Measurements from ENCODE around the gene ARHGAP22.

Gene ARHGAP22

DNA sequence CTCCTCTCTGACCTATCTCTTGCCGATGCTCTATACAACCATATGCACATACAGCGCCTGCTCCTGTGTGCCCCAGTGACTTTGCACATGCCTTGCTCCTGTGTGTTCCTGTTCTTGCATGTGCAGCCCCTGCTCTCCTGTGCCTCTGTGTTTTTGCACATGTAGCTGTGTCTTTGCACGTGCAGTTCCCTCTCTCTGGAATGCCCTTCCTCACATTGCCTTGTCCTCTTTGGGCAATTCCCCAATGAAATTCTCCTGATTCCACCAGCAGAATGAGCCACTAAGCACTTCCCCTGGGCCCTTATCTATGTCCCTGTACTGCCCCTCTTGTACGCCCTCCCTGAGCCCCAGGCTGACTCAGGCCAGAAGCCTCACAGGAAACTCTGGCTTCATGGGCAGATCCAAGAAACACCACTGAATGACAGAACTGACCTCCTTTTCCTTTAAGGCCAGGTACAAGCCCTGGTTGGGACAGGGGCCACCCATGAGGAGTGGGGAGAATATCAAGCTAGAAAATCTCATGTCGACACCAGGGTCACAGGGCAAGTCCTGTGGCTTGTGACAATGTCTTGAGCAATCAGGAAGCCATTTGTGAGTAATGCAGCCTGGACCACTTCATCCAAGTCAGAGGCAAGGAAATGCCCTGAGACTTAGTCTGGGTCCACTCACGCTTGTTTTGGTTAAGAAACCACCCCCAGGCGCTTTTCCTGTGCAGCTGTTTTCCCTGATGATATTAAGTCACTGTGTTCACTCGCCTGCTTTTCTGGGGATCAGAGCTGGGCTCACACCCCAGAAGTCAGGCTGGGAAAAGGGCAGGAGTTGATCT, 1.9 kb upstream of the ARHGAP22 start:
- DNase-seq, result no peak

DNA sequence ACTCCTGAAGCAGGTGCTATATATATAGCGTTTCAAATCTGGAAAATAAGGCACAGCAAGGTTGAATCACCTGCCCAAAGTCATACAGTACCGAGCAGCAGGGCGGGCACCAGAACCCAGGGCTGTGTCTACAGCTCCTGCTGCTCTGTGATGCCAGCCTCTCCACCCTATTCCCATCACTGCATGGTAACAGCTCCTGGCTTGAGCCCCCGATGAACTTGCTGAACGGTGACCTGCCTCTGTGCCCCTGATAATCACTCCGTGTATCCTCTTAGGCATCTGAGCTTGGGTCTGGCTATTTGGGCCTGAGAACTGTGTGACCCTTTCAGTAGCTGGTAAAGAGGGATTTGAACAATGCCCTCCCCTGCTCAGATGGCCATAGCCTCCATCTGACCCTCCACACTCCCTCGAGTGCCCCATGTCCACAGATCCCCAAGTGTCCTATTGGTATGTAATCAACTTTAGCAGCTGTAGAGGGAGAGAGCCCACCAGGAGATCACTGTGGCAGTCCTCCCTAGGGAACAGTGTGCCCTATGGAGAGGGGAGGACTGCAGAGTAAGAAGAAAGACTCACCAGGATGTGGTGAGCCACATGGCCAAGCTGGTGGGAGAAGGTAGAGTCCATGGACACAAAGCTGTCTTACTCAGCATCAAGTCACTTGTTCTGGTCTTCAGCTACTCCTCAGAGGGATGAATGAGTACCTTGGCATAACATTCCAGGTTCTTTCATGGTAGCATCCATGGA, 1.1 kb upstream of the ARHGAP22 start:
- DNase-seq, result no peak

DNA sequence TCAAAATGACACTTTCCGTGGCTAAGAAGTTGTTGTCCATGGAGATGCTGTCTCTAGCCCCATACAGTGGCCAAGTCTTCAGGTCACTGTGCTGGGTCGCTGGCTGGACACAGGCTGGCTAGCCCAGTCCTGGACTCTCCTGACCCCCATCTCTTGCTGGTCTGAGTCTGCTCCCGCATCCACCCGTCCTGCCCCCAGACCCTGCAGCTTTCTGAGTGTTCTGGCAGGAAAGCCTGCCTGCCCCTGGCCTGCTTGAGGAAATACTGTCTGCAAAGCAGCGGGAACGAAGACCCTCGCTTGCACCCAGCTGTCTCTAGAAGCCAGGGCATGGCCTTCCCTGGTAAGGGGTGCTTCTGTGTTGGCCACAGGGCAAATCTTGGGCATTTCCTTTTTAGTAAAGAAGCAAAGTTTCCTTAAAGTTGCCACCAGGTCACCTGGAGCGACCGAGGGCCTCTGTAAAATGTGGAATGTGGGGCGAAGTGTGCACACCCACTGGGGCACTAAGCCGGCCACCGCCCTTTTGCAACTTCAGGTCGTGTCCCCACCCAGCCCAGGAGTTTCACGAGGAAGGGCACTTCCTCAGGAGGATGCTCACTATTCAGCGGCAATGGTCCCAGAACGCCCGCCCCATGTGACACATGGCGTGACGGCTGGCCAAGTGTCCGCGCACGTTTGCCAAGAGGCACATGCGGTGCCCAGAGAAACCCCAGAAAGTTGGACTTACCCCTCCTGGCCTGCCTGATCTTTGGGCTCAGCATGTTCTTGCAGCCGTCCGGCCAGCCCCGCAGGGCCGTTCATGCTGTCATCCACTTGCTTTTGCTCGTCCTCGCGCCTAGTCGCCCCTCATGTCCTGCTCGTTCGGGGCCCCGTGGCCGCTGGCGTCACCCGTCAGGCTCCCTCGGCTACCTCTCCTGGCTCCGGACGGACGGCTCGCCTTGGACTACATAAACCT, 558 bp downstream of the ARHGAP22 start:
- no peak for DNase-seq

DNA sequence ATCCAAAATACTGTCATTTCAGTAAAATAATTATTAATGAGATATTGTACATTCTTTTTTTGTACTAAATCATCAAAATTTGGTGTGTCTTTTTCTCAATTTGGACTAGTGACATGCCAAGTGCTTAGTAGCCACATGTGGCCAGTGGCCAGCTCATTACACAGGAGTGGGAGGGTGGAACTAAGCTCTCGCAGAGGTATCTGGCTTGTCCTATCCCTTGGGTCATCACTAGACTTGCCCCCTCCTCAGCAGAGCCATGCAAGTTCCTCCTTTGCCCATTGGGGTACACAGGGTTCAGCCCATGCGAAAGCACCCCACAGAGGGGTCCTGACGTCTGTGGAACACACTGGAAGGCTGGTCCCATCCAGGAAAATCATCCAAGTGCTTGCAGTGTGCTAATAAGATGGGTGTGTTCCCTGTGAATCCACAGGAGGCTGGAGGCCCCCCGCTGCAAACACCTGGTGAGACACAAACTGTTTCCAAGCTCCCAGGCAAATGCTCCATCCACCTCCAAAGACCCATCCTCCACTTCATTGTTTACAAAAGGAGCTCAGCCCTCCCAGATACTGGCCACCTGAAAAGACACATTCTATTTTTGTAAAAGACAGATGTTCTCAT, 1.3 kb downstream of the ARHGAP22 start:
- no peak for DNase-seq

DNA sequence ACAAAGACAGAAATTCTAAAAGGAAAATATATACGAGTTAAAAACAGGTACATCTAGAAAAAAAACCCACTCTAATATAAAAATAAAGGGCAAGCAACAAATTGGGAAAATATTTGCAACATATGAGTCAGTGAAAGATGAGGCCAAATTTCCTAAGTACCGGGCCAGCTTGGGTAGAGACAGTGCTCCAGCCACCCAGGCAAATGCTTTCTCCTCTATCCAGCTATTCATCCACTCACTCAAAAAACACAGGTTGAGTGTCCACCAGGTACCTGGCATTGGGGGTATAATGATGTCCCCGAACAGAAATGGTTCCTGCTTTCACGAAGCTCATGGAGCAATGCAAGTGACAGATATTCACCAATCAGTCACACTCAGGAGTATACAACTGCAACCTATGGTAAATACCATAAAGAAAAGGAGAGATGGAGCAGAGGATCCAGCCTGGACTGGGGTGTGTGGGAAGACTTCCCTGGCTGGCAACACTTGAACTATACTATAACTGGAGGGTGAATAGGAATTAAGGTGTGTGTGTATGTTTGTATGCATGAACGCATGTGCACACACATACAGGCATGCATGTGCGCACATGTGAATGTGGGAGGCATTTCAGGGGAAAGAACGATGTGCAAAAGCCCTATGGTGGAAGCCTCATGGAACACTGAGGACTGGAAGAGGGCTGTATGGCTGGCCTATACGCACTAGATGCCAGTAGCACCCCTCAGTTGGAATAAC, 2.3 kb downstream of the ARHGAP22 start:
- DNase-seq, result no peak

DNA sequence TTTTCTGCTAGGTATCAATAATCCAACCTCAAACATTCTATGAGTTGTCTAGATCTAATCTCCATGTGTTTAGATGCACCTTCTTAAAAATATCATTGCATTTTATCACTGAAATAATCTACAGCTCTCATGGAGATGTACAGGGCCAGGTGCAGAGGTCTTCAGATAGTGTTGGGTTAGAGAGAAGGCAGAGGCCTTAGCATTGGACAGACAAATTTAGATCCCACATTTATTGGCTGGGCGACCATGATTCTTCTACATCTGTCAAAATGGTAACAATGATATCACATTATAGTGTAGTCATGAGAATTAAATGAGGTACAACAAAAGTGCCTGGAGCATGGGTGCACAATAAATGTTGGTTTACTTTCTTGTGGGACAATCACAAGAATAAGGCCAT, 3.1 kb downstream of the ARHGAP22 start:
- no peak for DNase-seq

DNA sequence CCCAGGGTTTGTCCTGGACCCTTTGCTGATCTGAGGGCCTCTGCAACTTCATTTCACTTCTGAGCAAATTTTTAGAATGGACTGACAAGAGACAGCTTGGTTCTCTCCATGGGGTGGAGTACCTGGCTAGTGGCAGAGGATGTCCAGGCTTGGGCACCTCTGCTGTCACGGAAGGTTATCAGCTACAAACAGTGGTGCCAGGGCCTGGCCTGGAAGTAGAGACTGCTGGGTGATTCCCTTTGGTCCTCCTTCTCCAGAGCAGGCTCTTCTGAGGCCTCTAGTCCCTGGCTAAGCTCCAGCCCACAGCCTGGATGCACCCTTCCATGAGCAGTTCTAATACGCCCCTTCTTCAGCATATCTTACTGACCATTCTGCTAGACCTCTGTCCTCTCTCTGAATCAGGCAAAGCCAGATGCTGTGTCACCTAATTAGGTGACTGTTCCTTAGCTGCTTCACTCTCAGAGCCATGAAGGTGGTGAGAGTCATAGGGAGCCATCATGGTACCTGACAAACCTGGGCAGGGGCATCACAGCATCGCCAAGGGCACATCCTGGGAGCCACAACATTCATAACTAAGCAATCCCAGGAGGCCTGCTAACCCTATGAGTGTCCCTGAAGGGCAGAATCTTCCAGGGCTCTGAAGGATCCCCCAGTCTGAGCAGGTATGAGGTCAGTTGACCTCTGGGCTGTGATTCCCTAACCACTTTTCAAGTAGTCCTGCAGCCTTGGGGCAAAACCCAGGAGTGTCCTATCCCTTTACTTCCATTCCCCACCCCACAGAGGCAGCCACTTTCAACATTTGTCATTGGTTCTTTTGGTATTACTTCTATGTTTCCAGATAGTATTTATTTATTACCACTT, 4.0 kb downstream of the ARHGAP22 start:
- DNase-seq, result no peak

DNA sequence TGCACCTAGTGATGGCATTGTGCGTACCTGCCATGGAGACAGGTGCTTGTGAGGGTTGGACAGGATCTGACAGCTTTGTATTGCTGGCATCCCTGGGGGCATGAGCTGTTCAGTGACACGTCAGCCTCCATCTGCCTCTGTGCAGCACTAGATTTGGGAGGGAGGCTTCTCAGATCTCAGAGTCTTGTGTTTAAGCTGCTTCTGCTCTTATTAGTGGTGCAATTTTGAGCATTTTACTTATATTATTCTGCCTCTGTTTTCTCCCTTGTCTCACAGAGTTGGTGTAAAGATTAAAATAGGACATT, 5.1 kb downstream of the ARHGAP22 start:
- DNase-seq, result no peak

DNA sequence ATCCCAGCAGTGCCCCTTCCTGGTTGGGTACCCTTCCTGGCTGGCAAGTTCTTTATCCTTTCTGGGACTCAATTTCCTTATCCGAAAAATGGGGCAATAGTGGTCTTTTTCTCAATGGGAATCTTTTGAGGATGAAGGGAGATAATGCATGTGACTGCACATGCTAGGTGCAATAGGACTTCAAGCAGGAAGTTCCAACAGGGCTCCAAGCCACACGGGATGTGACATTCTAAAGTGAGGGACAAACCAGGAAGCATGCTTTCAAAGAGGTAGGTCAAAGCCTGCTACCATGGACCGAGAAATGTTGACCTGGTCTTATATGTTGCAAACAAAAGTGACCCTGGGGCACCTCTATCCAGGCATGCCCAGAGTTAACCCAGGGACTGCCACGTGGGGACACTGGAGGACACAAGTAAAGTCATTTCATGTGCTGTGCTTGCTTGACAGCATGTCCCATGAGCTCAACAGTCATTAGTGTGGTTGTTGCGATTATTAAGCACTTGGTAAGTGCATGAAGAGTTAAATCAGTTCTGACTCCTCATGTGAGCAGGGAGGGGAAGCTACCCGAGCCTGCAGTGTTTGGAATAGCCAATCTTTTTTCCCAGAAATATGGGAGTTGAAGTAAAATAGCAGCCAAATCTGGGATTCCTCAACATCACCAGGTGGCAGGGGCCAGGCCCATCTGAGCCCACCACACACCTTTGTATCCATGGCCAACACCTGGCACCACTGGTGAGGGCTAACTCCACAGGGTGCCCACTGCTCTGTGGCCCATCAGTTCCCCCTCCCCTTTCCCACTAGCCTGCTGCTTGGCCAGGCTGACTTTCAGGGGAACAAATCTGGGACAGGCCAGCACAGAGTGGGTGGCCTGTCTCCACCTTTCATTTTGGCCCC, 5.7 kb downstream of the ARHGAP22 start:
- DNase-seq, result no peak

DNA sequence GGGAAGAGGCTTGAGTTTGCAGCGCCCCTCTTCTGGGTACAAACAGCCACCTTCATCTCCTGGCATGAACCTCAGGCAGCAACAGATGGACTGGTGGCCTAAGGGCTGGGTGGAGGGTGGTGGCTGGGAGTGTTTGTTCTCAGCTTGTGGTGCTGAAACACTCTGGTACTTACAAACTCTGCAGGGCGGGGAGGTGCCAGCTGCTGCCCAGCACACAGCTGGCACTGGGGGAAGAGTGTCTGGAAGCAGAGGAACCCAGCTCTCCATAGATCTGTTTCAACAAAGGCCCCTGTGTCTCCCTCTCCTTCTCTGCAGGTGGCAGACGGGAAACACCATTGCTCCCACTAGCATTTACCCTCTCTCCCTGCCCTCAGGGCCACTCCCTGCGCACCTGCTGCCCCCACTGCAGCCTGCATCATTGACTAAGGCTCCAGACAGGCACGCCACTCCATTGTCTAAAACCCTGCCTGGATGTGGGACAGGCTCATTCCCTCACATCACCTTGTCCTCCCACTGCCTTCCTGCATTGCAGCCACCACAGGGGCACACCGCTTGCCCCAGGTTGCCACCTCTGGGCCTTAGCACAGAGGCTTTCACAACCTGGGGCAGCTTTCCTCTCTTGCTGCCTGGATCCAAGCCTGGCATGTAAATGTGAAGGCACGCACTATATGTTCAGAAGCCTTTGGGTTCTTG, 6.5 kb downstream of the ARHGAP22 start:
- DNase-seq, result no peak

DNA sequence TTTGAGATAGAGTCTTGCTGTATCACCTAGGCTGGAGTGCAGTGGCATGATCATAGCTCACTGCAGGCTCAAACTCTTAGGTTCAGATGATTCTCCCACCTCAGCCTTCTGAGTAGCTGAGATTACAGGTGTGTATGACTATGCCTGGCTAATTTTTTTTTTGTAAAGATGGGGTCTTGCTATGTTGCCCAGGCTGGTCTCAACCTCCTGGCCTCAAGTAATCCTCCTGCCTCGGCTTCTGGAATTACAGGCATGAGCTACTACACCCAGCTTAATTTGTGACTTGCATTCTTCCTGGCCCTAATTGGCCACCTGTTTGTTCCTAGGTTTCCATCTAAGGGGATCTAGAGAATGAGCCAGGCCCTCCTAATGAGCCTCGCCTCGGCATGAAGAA, 9.3 kb downstream of the ARHGAP22 start:
- no peak for DNase-seq

DNA sequence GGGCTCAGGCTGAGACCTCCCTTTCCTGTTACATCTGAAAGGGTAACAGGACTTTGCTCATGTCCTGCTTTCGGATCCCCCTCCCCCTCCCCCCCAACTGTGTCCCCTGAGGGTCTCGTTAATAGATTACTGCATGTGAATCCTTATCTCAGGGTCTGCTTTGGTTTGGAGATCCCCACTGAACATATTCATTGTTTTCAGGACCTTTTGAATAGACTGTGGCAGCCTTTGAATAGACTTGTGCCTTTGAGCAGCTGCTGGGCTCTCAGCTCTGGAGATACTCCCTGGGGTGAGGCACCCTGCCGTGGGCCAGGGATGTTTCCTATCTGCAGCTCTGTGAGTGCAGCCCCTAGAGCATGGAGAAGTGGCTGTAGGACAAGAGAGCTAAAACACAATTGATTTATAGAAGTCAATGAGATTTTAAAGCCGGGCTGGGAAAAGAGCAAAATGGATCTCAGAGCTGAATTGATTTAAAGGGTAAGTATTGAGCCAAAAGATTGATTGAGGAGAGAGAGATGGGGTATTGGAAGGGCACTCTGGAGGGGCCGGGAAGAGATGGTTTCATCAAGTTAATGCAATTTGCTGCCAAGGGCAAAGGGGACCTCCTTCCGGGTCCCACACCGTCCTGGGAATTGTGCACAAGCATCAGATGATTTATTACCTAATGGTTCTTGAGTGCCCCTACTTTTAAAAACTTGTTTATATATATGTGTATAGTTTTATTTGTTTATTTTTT, 9.9 kb downstream of the ARHGAP22 start:
- no peak for DNase-seq

DNA sequence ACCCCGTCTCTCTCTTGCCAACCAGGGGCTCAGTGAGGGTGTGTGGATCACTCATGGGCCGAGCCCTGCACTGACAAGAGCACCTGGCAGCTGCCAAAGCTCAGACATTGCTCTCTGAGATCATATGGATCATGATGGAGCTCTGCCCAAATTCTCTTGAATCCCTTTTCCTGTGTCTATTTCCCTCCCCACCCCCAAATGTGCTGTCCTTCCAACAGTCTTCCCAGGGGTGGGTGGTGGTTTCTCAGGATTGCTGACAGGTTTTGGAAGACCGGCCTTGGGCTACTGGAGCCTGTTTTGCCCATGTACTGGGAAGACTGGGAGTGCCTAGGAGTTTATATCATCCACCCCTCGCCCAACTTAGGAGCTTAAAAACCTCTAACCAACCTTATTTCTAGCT, 10.5 kb downstream of the ARHGAP22 start:
- DNase-seq, result no peak

DNA sequence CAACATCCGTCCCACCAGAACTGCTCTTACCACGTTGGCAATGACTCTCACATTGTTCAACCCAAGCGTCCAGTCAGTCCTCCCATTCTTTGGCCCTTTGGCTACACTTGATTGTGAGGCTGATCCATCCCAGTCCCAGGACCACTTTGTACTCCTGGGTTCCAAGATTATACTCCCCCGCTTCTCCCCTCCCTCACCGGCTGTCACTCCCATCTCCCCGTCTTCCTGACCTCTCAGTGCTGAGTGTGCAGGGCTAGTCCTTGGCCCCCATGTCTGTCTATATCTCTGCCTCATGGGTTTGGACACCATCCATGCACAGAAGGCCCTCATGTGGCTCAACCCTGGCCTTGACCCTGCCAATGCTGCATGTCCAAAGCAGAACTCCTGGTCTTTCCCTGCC, 12.5 kb downstream of the ARHGAP22 start:
- no peak for DNase-seq

DNA sequence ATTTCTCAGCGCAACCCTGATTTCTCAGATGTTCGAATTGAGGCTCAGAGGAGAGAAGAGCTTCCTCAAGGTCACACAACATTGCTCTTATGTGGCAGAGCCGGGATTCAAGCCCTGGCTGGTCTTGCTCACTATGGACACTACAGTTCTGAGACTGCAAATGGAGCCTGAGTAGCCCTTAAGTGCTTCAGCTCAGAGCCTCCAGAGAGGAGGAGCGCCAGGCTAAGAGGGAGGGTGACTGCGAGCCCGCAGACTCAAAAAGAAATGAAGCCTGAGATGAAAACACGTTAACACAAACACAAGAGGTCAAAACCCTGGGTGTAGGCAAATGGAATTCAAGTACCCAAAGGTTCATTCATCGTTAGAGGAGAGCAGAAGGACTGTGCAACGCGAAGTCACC, 13.9 kb downstream of the ARHGAP22 start:
- DNase-seq, result no peak

DNA sequence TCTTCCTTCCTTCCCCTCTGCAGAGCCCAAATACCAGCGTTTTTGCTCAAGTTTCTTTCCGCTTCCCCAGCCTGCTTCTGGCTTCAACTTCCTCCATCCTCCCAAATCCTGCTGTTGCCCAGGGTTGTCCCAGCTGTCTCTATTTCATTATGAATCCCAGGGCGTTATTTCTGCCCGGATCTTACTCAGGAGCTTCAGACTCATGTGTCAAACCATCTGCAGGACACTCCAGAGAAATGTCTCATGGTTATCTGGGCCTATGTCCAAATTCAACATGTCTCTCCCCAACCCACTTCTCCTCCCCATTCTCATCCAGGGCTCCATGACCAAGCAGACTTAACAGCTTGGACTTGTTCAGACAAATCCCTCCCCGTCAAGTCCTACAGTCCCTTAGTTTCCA, 15.6 kb downstream of the ARHGAP22 start:
- DNase-seq, result no peak

DNA sequence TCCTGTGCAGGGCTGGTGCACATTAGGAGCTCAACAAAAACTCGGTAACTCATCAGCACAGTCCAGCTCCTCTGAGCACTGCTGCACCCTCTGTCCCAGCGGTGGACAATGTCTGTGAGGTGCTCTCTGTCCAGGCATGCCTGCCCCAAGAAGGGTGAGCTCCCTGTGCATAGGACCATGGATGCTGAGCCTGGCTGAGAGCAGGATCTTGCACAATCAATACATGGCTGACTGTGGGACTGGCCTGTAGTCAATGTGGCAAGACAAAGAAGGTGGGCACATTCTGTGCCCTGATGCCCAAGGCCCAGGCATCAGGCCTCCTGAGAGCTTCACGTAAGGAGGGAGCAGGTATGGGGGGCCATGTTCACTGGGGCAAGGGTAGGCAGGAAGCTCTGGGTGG, 17.1 kb downstream of the ARHGAP22 start:
- no peak for DNase-seq

DNA sequence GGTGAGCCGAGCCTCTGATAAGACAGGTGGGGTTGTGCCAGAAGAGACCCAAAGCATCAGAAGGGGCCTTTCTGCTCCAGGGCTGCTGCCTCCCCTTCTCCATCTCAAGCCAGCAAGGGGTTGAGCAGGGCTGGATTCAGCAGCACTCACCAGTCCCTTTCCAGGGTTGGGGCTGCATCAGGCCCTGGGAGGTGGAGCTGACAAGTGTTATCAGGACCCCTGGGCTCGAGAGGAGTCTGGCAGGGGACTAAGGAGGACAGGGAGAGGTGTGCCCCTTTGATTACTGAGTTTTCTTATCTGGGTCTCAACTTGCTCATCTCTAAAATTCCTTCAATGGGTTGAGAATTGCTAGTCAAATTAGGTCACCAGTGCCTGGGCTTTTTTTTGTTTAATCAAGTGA, 17.8 kb downstream of the ARHGAP22 start:
- no peak for DNase-seq

DNA sequence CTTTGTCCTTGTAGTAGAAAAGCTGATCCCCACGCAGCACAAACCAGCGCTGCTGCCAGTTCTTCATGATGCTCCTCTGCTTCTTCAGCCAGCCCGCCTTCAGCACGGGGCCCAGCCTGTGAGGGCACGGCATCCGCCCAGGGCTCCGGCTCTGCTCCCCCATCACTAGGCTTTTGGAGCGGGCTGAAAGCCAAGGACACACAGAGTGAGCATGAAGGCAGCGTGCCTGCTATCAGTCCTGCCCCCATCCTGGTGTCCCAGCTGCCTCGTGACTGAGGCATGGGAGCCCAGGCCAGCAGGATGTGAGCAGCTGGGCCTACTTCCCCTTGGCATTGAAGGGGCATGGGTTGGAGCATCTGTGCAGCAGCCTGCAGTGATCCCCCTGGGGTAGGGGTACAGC, 21.9 kb downstream of the ARHGAP22 start:
- no peak for DNase-seq

All from activated CD4-positive, alpha-beta T cell treated with anti-CD3 and anti-CD28 coated beads, Interleukin-2, amount 50 U/mL, for 1 hour (primary cell).